CD1c-positive myeloid dendritic cell (primary cell): Measurements from ENCODE around the gene MARVELD1.
"Not testable (repeated sequence)": the region's sequence is repeated elsewhere in the genome, so short reads cannot be mapped to it uniquely, and the experiment has no call there.

ENCODE experiments used
- DNase-seq: peaks from one replicate; pipeline ENCODE4 v3.0.0-alpha.2; 2016; ENCODE audit errors: extremely low spot score

Gene MARVELD1

DNA sequence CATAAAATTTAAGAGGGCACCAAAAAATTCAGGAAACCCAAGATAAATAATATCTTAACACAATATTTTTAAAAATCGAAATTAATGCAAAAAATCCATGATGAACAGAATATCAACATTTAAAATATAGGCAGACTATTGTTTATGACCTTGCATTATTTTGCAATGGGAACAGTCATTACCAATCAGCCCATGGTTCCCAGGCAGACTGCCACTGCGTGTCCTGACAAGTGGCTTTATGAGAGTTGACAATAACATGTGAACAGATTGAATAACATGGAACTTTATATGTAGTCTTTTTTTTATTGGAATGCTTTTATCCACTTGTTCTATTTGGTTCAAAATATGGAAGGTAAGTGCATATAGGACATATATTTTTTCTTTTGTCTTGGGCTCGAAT, 23.4 kb upstream of the MARVELD1 start:
- DNase-seq = peak; percentile 43

DNA sequence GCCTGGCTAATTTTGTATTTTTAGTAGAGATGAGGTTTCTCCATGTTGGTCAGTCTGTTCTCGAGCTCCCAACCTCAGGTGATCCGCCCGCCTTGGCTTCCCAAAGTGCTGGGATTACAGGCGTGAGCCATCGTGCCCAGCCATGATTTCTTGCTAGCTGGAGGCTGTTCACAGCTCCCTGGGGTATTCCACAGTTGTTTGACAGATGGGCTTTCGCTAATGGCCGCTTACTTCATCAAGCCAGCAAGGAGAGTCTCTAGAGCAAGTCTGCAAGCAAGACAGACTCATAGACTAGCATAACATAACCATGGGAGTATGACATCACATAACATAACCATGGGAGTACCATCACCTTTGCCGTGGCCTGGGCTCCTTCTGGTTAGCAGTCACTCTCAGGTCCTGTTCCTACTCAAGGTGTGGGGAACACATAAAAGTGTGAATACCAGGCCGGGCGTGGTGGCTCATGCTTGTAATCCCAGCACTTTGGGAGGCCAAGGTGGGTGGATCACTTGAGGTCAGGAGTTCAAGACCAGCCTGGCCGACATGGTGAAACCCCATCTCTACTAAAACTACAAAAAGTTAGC, 15.4 kb upstream of the MARVELD1 start:
- not testable (repeated sequence) for DNase-seq

DNA sequence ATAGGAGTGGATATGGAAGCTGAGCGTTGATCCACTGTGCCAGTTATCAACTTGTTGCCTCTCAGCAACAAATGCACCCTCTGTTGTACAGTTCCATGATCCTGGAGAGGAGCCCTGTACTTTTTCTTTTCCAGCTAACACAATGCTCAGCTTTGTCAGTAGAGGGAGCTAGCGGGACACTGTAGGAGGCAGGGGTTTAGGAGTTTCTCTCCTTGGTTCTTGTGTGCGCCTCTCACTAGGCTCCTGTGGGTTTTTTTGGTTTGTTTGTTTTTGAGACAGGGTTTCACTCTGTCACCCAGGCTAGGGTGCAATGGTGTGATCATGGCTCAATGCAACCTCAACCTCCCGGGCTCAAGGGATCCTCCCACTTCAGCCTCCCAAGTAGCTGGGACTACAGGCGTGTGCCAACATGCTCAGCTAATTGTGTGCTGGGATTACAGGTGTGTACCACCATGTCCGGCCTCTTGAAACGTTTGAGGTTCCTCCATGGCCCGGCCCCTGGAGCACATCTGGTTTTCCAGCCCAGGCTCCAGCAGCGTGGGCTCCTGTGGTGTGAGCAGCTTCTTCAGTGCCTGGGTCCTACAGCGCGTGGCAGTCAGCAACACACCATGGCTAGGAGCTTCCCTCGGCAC, 12.0 kb upstream of the MARVELD1 start:
- peak; percentile 80 for DNase-seq

DNA sequence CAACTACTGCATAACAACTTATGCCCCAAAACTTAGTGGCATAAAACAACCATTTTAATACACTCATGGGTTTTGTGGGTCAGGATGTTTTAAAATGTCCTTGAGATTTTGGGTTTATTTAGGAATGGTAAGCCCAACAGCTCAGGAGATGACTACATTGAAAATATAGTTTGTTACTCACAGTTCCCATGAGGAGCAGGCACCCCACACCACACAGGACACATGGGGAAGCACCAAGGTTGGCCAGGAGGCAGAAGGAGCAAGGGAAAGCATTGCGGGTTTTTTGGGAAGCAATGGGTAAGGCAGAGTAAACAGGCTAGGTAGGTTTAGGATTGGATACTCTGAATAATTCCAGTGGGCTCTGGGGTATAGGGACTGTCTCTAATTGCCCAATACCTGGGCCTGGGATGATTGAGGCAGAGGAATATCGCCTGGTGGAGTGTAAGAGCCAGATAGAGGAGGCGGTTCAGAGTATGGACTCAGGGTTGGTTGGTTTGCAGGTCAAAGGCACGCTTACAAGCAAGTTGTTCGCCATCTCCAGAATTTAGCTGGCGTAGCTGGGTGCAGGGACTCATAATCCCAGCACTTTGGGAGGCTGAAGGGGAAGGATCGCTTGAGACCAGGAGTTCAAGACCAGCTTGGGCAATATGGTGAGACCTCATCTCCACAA, 10.0 kb upstream of the MARVELD1 start:
- no peak for DNase-seq

DNA sequence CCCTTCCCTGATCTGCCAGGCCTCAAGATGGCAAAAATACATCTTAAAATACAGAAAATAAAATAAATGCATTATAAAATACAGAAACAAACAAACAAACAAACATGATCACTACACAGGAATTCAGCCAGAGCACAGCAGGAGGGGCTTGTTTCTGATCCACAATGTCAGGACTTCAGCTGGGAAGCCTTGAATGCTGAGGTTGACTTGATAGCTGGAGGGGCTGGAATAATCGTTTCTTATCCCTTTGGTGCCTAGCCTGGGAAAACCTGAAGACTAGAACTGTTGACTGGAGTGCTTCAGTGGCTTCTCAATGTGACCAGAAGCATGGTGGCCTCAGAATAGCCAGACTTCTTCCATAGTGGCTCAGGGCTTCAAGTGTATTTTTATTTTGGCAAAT, 9.2 kb upstream of the MARVELD1 start:
- no peak for DNase-seq

DNA sequence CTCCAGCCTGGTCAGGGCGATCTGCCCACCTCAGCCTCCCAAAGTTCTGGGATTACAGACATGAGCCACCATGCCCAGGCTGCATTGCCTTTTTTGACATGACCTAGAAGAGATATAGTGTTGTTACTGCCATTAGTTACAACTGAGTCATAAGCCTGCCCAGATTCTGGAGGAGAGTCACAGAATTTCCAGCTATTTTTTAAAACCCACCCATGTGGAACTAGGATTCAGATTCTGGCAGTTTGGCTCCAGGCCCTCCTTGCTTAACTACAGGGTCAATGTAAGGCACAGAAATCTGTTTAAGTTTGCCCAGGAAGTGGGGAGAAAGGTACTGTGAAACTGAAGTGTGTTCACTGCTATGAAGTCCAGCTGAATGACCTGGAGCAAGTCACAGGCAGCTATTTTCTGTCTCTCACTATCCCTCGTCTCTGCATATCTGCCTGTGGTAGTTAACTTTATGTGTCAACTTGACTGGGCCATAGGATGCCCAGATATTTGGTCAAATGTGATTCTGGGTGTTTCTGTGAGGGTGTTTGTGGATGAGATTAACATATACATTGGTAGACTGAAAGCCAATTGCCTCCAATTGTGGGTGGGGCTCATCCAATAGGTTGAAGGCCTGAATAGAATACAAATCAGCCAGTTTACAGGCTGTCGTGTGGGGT, 8.4 kb upstream of the MARVELD1 start:
- no peak for DNase-seq

DNA sequence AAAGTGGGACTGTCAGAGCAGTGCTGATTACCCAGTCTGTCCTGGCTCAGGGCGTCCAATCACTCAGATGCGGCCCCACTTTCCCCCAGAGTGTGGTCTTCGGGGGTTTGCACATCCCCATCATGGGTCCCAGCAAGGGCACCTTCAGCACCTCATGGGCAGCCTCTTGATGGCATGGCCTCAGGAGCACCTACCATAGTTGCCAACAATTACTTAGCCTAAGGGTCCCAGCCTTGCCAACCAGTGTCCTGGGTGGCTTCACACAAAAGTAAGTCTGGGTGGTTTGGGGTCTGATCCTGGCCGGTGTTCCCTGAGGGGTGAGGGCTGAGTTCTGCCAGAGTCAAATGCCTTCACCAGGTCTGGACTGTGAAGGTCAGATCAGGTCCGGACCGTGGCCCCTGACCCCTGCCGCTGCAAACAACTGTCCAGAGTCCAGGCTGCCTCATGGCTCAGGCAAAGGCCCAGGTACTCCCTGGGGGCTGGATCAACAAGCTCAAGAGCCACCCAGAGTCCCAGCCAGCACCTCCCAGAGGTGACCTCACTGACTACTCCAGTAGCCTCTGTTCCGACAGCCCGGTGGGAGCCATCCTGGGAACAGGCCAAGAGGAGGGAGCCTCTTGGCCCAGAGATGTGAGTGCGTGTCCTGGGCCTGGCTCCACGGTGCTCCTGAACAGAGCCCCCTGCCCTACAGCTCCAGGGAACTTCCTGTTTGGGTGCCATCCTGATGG, 6.2 kb upstream of the MARVELD1 start:
- no peak for DNase-seq

DNA sequence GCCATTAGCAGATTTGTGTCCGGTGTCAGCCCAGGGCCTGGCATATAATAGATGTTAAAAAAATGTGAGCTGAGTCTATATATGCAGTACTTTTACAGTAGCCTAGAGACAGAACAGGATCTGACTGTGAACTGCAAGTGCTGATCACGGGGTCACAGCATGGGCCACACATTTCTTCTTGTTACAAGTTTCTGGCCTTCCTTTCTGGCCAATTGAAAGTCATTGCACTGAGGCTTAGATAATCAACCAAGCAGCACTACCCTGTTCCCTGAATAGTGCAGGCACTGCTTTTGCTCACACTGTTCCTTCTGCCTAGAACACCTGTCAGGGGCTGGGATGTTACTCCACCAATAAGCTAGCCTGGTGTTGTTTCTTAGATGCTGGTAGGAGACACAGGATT, 5.4 kb upstream of the MARVELD1 start:
- DNase-seq = no peak

DNA sequence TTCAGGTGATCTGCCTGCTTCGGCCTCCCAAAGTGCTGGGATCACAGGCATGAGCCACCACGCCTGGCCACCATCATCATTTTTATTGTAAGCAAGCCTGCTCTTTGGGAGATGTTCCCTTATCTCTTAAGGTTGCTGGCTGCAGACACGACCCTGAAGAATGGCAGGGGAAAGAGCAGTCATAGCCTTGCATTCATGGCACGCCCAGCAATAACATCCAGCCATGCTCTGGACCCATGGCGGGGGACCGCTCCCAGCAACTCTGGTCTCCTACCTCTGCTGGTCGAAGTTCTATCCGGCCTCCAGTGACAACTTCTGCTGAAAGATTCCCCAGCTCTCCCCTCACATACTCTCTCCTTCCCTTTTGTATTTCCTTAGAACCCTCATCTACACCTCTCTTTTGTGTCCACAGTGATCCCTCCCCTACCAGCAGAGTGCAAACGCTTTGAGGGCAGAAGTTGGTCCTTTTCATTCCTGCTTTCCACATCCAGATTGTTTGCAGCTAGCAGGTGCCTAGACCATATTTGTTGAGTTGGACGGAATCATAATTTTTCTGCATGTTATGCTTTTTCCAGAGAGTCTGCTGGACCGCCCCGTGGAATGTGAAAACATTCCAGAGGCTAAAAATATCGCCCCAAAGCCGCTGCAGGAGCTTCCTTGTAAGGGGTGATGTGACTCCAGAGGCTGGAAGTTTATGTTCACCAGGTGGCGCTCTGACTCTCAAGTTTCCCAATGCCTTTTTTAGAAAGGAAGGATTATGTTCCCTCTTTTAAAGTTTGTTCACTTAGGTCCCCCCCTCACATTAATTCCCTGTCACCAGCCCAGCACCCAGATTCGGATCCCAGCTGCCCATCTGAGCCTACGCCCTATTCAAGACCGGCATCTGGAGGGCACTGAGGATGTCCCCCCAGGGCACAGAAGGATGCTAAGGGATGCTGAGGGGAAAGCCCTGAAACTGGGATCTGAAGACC, 4.3 kb upstream of the MARVELD1 start:
- peak; percentile 69 for DNase-seq

DNA sequence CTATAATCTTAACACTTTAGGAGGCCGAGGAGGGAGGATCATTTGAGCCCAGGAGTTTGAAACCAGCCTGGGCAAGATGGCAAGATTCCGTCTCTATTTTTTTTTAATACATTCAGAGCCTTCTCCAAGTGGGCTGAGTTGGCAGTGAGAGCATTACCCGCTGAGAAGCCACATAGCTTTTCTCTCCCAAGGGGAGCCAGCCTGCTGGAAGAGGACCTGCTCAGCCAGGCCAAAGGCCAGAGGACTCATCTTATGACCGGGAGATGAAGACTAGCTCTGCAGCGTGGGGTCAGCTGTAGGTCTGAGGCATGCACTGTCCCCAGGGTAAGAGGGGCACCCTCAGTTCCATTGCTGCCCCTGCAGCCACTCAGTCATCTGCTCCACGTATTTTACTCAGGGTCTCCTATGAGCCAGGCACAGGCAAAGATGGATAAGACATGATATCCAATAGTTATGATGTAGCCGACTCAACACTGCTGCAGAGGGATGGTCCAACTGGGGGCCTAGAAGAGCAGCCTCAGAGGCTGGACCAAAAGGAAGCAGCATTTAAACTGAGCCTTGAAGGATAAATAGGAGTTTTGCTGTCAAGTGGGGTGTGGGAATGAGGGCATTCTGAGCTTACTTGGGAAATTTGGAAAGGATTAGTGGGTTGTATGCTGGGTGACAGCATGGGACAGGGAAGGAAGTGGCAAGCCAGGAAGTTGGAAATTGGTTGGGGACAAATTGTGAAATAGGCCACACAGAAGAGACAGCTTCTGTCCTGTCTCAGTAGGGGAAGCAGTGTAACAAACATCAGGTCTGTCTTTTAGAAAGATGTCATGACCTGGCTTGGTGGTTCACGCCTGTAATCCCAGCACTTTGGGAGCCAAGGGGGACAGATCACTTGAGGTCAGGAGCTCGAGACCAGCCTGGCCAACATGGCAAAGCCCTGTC, 1.6 kb upstream of the MARVELD1 start:
- peak; percentile 38 for DNase-seq

DNA sequence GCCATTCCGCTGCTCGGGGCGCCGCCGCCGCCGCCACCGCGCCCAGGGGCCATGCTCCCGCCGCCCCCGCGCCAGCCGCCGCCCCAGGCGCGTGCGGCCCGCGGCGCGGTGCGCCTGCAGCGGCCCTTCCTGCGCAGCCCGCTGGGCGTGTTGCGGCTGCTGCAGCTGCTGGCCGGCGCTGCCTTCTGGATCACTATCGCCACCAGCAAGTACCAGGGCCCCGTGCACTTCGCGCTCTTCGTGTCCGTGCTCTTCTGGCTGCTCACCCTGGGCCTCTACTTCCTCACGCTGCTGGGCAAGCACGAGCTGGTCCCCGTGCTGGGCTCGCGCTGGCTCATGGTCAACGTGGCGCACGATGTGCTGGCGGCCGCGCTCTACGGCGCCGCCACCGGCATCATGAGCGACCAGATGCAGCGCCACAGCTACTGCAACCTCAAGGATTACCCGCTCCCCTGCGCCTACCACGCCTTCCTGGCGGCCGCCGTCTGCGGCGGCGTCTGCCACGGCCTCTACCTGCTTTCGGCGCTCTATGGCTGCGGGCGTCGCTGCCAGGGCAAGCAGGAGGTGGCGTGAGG, 383 bp downstream of the MARVELD1 start:
- DNase-seq = peak; percentile 84

DNA sequence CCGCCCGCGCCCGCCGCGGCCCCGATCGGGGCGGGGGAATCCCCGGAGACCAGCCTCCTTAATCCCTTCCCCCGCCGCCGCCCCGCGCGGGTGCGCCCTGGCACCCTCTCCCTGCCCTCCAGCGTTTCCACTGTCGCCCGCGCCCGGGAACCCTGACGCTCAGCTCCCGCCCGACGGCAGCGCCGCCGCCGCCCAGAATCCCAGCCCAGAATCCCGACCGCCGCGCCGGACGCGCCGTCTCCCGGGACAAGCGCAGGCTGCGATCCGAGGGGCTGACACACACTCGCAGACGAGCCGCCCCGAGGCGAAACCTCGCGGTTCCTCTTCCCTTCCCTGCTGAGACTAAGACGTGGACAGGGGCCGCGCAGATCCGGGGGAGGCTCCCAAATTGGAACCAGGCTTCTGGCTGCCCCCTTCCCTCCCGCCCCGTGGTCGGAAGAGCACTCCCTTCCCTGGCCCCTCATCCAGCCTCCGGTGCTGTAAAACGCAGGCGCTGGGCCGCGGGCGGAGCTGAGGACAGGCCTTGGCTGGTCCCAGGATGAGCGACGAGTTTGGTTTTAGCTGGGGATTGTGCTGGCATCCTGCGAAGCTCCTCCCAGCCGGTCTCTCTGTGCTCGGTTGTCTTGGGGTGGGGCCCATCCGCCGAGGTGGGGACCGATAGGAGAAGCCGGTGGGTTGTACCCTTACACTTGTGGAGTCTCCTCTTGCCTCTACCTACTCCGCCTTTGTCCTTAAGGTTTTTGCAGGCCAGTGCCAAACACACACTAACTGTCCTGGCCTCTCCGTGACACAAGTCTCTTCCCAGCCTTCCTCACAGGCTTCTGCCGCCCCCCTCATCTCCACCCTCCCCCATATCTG, 1.1 kb downstream of the MARVELD1 start:
- peak; percentile 83 for DNase-seq

DNA sequence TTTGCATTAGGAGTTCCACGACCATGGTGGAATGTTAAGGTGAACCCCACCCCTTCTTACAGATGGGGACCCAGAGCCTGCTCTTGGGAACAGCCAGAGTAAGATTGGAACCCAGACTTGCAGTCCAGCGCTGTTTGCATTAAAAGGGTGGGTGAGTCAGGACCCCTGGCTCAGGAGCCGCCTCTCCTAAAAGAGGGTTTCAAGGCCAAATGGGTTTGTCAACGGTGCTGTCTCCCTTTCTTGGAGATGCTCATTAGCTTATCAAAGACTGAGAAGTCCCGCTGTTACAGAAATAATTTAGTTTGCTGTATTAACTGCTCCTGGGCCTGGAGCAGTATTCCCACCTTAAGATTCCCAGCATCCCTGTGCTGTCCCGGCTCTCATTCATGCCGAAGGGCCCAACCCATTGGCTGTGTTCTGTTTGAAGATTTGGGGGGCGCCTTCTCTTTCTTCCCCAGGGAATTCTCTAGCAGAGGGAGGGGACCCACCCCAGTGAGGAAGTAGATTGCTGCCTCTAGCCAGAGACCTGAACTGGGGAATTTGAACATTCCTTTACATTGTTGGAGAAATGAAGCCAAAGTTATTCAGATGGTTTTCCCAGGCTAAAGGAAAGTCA, 1.8 kb downstream of the MARVELD1 start:
- DNase-seq = no peak

DNA sequence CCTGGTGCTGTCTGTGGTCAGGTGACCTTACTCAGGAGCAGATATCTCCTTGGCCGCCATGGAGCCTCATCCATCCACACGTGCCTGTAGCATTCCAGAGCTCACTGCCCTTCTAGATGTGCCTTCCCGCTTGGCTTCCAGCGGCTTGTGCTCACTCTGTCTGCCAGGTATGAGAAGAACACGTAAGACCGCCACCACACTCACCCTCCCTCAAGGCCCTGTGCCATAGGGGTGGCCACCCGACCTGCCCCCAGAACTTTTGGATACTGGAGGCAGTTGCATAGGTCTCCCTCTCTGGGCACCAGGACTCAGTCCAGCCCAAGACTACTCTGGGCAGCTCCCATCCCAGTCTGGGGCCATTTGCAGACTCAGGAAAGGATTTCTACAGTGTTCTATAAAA, 4.1 kb downstream of the MARVELD1 start:
- no peak for DNase-seq

DNA sequence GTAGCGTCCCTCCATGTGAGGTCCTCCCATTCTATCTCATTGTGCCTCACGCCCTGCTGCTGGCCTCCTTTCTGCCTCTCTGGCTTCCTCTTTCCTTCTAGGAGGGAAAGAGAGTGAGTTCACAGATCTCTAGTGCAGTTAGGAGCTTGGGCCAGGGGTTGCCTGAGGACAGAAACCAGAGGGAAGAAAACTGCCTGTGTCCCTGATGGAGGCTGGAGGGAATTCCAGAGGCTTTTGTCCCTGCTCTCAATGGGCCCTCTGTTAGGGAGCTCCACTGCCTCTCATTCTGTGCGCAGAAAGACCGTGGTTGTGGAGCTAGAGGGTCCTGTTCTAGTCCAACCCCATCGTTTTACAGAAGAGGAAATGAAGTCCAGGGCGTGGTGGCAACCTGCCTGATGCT, 4.6 kb downstream of the MARVELD1 start:
- peak; percentile 33 for DNase-seq

DNA sequence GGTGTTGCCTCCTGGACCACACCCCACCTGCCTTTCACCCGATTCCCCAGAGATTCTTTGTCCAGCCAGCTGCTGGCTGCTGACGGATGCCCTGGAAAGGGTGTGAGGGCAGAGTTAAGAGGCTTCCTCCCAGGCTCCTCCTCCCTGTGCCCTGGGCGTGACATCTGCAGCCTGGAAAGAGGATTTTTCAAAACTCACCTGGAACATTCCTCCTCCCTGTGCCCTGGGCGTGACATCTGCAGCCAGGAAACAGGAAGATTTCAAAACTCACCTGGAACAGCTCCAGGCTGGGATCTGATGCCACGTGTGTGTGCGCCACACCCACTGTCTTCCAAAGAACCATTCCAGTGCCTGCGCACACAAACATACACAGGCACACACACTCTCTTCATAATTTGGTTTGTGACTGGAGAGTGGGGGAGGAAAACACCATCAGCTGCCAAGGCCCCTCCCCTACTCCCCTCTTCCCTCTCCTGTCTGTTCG, 5.2 kb downstream of the MARVELD1 start:
- DNase-seq = no peak

DNA sequence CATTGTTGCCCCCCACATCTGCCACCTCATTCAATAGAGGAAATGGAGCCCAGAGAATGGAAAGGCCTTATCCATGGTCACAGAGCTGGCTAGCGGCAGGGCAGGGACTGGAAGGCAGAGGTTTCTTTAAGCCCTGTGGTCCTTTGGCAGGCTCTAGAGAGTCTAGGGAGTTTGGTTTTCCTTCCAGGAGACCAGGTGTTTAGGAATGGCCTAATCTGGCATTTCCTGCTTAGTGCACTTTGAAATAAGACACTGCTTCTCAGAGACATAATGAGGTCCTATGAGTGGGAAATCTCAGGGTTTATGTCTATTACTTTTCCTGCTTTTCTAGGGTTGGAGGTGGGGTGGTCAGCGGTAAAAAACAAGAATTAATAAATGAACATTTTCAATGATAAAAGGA, 6.1 kb downstream of the MARVELD1 start:
- no peak for DNase-seq
